ENCODE measurements around the gene EFCAB6.

EFCAB6 gene

GRCh38 chr22:43840851-43841250 is 28.7 kb upstream of the EFCAB6 start:
- H3K4me3 ChIP-seq (replicated peaks; ENCODE audit: low read depth, low read length), result no peak overlapping the region
- DNase-seq (ENCODE audit: extremely low read depth, low read depth), result no peak
- TF ChIP-seq CTCF (IDR thresholded peaks at IDR 0.05; ENCODE audit: low read depth, low read length, missing control alignments), result no peak

GRCh38 chr22:43840431-43840830 is 28.3 kb upstream of the EFCAB6 start:
- TF ChIP-seq CTCF (IDR thresholded peaks at IDR 0.05; ENCODE audit: low read depth, low read length, missing control alignments), result no peak
- no peak overlapping the region for H3K4me3 ChIP-seq (replicated peaks; ENCODE audit: low read depth, low read length)
- no peak for DNase-seq (ENCODE audit: extremely low read depth, low read depth)

GRCh38 chr22:43839781-43840180 is 27.7 kb upstream of the EFCAB6 start:
- H3K4me3 ChIP-seq (replicated peaks; ENCODE audit: low read depth, low read length), result no peak overlapping the region
- DNase-seq (ENCODE audit: extremely low read depth, low read depth), result no peak
- no peak for TF ChIP-seq CTCF (IDR thresholded peaks at IDR 0.05; ENCODE audit: low read depth, low read length, missing control alignments)

GRCh38 chr22:43838571-43839307 is 26.6 kb upstream of the EFCAB6 start:
- no peak for TF ChIP-seq CTCF (IDR thresholded peaks at IDR 0.05; ENCODE audit: low read depth, low read length, missing control alignments)
- H3K4me3 ChIP-seq (replicated peaks; ENCODE audit: low read depth, low read length), result no peak overlapping the region
- DNase-seq (ENCODE audit: extremely low read depth, low read depth), result no peak

GRCh38 chr22:43838161-43838560 is 26.1 kb upstream of the EFCAB6 start:
- H3K4me3 ChIP-seq (replicated peaks; ENCODE audit: low read depth, low read length), result no peak overlapping the region
- TF ChIP-seq CTCF (IDR thresholded peaks at IDR 0.05; ENCODE audit: low read depth, low read length, missing control alignments), result no peak
- DNase-seq (ENCODE audit: extremely low read depth, low read depth), result no peak

- TF ChIP-seq CTCF (IDR thresholded peaks at IDR 0.05; ENCODE audit: low read depth, low read length, missing control alignments), result no peak
- no peak for DNase-seq (ENCODE audit: extremely low read depth, low read depth)
- no peak overlapping the region for H3K4me3 ChIP-seq (replicated peaks; ENCODE audit: low read depth, low read length)
Observed at GRCh38 chr22:43837666-43838065, 25.6 kb upstream of the EFCAB6 start.

GRCh38 chr22:43835736-43836135 is 23.6 kb upstream of the EFCAB6 start:
- TF ChIP-seq CTCF (IDR thresholded peaks at IDR 0.05; ENCODE audit: low read depth, low read length, missing control alignments), result no peak
- no peak for DNase-seq (ENCODE audit: extremely low read depth, low read depth)
- H3K4me3 ChIP-seq (replicated peaks; ENCODE audit: low read depth, low read length), result no peak overlapping the region
